ENCODE data around the gene F11.
"Not testable (repeated sequence)": the region's sequence is repeated elsewhere in the genome, so short reads cannot be mapped to it uniquely, and the experiment has no call there.

The F11 gene

DNA sequence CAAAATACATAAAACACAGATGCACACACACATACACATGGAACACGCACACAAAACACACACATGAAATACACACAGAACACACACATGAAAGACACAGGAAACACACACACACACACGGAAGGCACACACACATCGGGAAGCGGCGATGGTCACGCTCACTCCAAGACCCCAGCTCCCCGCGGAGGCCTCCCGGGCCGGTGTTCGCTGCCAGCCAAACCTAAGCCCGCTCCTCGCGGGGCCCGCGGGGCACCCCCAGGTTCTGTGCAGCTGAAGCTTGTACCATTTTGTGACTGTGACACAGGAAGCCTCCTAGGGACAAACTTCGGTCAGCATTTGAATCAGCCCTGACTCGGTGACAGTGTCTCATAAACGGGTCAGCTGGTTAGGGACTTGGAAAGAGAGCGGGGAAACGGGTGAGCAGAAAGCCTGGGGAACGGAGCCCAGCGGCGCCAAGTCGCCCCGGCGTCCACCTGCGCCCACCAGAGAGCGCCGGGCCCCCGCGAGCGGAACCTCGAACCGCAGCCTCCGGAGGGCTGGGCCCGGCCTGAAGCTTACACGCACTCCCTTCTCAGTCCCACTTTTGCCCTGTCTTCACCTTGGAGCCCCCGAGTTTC is 32.1 kb downstream of the F11 start:
- no peak for DNase-seq (ENCODE audit: low spot score)

DNA sequence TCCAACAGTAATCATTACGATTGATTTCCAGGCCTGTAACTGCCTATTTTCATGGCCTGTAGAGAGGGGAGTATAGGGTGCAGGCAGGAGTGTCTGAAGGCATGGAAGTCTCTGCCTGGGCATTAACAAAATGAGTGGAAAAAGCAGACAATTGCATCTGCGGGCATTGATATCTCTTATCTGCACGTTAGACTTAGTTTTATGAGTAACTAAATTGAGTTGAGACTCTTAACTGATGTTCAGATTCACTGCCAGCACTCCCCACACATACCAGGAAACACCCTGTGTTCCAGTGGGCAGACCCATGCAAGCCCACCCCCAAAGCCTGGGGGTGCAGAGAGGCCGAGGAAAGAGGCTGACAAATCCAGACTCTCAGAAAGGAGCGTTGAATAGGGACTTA is 33.3 kb downstream of the F11 start:
- no peak for DNase-seq (ENCODE audit: low spot score)

DNA sequence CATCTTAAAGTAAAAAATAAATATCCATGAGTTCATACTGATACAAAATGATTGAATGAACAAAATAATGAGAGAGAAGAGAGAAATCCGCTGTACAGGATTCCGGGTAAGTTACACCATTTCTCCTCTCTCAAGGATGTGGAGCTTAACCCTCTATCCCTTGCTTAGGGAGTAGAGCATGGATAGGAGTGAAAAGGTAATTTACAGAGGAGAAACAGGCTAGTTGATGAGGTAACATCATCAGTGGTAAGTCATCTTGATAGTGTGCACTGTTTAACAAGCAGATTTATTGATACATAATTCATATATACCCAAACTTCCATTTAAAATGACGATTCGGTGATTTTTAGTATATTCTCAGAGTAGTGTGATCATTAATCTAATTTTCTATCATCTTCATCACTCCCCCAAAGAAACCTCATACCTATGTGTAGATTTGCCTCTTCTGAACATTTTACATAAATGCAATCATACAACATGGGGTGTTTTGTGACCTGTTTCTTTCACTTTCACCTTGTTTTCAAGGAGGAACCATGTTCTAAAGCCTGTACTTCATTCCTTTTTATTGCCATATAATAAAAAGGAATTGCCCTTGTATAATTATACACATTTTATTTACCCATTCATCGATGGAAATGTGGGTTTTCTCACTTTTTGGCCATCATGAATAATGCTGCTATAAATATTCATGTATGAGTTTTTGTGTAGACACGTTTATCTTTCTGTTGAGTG is 34.8 kb downstream of the F11 start:
- no peak for DNase-seq (ENCODE audit: low spot score)

DNA sequence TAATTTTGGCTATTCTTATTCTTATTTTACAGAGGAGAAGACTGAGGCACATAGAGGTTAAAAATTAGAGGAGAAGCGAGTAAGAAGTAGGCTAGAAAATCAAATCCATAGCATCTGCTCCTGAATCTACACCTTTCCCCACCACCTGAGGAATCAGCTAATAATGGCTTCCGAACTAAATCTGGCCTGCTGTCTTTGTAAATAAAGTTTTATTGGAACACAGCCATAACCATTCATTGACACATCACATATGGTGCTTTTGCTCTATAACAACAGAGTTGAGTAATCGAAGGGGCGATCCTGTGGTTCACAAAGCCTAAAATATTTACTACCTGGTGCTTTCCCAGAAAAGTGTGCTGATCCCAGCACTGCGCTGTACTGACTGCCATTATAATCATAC is 38.2 kb downstream of the F11 start:
- DNase-seq (ENCODE audit: low spot score), result no peak

DNA sequence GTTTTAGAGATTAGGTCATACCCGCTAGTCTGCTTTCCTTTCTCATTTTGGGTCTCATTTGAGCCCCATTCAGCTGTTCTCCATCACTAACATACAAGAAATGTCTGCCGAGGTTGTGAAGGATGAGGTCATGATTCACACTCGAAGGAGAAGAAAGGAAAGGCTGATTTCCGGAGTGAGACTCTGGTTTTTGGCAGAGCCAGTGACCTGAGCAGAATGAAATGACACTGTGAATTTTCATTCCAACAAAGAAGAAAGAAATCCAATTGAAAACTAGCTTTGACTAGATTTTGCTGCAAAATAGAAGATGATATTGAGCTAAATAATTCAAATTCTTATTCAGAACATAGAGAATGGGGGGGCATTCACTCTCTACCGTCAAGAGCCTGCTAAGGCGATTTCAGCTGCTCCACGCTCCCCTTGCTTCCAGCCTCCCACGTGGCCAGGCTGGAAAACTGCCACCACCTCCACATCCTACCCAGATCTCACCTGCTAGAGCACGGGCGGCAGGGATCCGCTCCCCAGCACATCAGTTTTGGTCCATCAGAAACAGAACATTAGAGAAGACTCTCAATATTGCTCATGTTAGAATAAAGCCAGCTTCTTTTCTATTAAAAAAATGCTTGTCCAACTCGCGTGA is 39.0 kb downstream of the F11 start:
- no peak for DNase-seq (ENCODE audit: low spot score)

DNA sequence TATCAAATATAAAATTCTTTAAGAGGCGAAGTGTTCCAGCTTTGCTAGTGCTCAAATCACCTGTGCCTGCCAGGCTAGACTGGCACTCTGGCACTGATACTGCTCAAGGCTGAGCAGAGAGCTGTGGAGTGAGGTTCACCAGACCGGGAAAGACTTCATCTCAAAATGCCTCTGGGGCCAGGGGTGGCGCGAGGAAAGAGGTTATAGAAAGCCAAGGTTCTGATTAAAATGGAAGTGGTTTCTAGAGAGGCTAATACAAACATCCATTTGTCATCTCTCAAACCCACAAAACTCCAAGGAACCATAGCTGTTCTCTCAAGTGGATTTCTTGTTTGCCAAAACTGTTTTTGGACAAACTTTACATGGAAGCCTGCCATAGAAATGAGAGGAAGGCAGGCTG is 41.5 kb downstream of the F11 start:
- DNase-seq (ENCODE audit: low spot score), result no peak

DNA sequence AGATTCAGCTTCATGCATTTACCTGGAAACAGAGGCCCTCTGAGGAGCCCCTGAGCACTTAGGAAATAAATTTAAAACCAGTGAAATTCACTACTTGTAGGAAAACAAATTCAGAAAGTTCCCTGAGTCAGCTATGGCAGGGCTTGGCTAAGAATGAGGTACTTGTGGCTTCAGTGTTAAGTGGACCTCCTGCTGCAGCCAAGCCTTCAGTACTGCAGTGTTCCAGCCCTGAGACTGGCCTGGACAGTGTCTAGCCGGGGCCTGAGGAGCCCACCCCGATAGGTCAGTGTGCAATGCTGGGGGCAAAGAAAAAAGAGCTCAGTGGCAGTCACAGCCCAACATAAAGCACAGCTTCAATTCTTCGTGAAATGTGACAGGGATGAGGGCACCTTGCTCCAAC is 41.9 kb downstream of the F11 start:
- no peak for DNase-seq (ENCODE audit: low spot score)

DNA sequence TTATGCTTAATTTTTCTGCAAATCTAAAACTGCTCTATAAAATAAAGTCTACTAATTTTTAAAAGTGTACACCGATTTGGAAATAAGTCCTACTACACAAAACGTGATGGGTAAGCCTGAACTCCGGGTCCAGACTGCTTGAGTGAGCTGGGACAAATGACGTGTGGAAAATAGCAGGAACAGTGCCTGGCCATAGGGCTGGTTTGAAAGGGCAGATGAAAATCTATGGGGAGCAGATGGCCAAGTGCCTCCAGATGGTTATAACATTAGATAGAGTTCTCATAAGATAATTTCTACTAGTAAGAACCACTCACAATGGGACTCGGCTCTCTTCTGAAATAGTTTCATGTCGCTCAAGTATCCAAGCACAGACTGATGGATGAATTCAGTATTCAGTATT is 52.5 kb downstream of the F11 start:
- DNase-seq (ENCODE audit: low spot score), result no peak

DNA sequence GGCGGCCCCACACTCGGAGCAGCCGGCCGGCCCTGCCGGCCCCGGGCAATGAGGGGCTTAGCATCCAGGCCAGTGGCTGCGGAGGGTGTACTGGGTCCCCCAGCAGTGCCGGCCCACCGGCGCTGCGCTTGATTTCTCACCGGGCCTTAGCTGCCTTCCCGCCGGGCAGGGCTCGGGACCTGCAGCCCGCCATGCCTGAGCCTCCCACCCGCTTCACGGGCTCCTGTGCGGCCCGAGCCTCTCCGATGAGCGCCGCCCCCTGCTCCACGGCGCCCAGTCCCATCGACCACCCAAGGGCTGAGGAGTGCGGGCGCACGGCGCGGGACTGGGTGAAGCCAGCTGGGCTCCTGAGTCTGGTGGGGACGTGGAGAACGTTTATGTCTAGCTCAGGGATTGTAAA is 58.7 kb downstream of the F11 start:
- DNase-seq (ENCODE audit: low spot score), result not testable (repeated sequence)

DNA sequence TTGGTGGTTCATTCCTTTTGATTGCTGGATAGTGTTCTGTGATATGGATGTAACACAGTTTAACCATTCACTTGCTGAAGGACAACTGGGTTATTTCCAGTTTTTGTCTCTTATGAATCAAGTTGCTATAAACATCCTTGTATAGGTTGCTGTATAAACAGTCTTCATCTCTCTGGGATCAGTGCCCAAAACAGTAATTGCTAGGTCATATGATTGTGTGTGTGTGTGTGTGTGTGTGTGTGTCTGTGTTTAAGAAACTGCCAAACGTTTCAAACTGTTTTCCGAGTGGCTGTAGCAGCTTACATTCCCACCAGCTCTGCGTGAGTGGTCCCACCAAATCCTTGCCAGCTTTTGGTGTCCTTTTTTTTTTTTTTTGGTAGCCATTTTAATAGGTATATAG is 60.4 kb downstream of the F11 start:
- no peak for DNase-seq (ENCODE audit: low spot score)

DNA sequence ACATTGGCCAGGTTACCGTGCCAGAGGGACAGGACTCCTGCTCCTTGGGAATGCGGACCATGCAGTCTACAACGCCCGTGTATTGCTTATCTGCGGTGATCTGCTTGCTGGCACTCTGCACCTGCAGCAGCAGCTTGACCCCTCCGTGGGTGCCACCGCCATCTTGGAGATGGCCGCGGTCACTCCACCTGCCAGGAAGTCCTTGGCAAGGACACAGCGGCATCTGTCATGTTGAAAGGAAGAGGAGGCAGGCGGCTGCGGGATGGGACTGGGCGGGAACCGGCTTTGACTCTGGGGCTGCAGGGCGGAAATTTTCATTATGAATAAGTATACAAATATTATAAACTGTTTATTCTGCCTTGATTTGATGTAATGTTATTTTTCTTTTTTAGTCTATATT is 63.4 kb downstream of the F11 start:
- no peak for DNase-seq (ENCODE audit: low spot score)

DNA sequence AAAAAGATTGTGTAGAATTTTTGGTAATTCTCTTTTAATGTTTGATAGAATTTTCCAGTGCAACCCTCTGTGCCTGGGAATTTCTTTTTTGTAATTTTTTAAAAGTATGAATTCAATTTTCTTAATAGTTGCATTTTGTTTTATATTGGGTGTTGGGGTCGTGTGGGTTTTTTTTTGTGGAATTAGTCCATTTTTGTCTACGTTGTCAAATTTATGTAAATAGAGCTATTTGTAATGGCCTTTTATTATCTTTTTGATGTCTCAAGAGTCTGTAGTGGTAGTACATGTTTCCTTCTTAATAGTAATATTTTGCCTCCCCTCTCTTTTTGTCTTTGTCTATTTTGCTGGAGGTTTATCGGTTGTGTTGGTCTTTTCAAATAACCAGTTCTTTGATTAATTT is 64.4 kb downstream of the F11 start:
- no peak for DNase-seq (ENCODE audit: low spot score)

DNA sequence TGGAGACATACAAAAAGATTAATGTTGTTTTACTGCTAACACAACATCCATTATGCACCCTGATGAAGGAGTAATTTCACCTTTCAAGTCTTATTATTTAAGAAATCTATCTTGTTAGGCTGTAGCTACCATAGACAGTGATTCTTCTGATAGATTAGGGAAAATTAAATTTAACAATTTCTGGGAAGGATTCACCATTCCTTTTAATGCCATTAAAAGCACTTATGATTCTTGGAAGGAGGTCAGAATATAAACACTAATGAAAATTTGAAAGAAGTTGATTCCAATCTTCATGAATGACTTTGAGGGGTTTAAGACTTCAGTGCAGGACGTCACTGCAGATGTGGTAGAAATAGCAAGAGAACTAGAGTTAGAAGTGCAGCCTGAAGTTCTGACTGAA is 69.8 kb downstream of the F11 start:
- no peak for DNase-seq (ENCODE audit: low spot score)

Measured in LoVo (cell line).